Mucosa of descending colon (tissue), 3 donors: ENCODE measurements around the gene CHN1. TPM values are rescaled to one million over a fixed set of nuclear protein-coding genes. Genes with fewer than 3 reads are reported as not detected.

Source experiments
- ATAC-seq: fragments of 200-7000 bp; cut with Tn5 transposase; one replicate; pipeline ENCODE4 v1.9.1; 2020; ENCODE audit warnings: mild to moderate bottlenecking, moderate library complexity
- DNase-seq, 3 donors: peaks; one replicate each; pipeline ENCODE4 v3.0.0-alpha.2; 2020
- H3K36me3 ChIP-seq: fragments of 200-600 bp; one replicate; pipeline ENCODE4 v1.8.0; 2021; ENCODE audit warnings: low read depth, mild to moderate bottlenecking
- H3K4me1 ChIP-seq: fragments of 200-600 bp; one replicate; pipeline ENCODE4 v1.8.0; 2021; ENCODE audit warnings: low read depth, mild to moderate bottlenecking
- H3K4me3 ChIP-seq: fragments of 200-600 bp; one replicate; pipeline ENCODE4 v1.8.0; 2021; ENCODE audit warnings: mild to moderate bottlenecking
- H3K9me3 ChIP-seq: fragments of 200-600 bp; one replicate; pipeline ENCODE4 v1.8.0; 2021; ENCODE audit warnings: mild to moderate bottlenecking
- CTCF ChIP-seq: fragments of 200-600 bp; IDR thresholded peaks from one replicate; pipeline ENCODE4 v1.8.0; 2022; ENCODE audit warnings: antibody characterized with exemption, mild to moderate bottlenecking
- intact Hi-C, 2 donors: fragments of 100-400 bp; cut with DNase I in 1 of 2; cut with micrococcal nuclease in 1 of 2; formaldehyde crosslinking; loops; one replicate each; pipeline versions ENCODE4 v1.11.0 to v1.11.1; 2022; cut with DNase I, micrococcal nuclease
- total RNA-seq, 3 donors: library from RNA; stranded (reverse); fragmentation: NEBNext Ultra II Directional in 2 of 3; extraction: Animal tissue kit (Norgen Biotek cat#: 25700) in 2 of 3; gene quantifications; one replicate each; pipeline versions ENCODE4 v1.2.1 to v1.2.4, GENCODE V29; 2021 to 2023
- donor health status: DM: no; HTN: no; CAD: no; lungs with moderate emphysema.
- donor health status: DM: no; HTN: no; CAD: no.
- donor health status: DM: no; HTN: yes; CAD: no.

The CHN1 gene
- total RNA-seq, 3 donors from 2014 or later = 2.1 to 15.2 (median 3.9) TPM

- intact Hi-C loops = no loop called here
- ATAC-seq (no peak), DNase-seq (no peak)
- Histone ChIP-seq H3K36me3 (no peaks in the 10 kb centered on the region), H3K9me3 (no peaks in the 10 kb centered on the region), H3K4me1 (no peaks in the 10 kb centered on the region), H3K4me3 (no peak overlapping the region)
- TF ChIP-seq CTCF = no peak
Observed at GRCh38 chr2:174826051-174826450, 179.1 kb downstream of the CHN1 start.

- intact Hi-C loops = no loop called here
- DNase-seq = no peak
- no peak for TF ChIP-seq CTCF
- no peaks in the 10 kb centered on the region for H3K4me1 ChIP-seq
- ATAC-seq = no peak
- no peak overlapping the region for H3K4me3 ChIP-seq
- H3K9me3 ChIP-seq = no peaks in the 10 kb centered on the region
- H3K36me3 ChIP-seq = no peaks in the 10 kb centered on the region
Observed at GRCh38 chr2:174824068-174824467, 181.1 kb downstream of the CHN1 start.

GRCh38 chr2:174821628-174822027, 183.6 kb downstream of the CHN1 start:
- no peaks in the 10 kb centered on the region for H3K36me3 ChIP-seq
- no peak overlapping the region for H3K4me3 ChIP-seq
- TF ChIP-seq CTCF = no peak
- no peaks in the 10 kb centered on the region for H3K9me3 ChIP-seq
- no peaks in the 10 kb centered on the region for H3K4me1 ChIP-seq
- ATAC-seq (no peak), DNase-seq (no peak)
- intact Hi-C loops = no loop called here

GRCh38 chr2:174820361-174820760, 184.8 kb downstream of the CHN1 start:
- no peak overlapping the region for H3K4me3 ChIP-seq
- ATAC-seq (no peak), DNase-seq (no peak)
- H3K4me1 ChIP-seq = no peaks in the 10 kb centered on the region
- no peaks in the 10 kb centered on the region for H3K9me3 ChIP-seq
- H3K36me3 ChIP-seq = no peaks in the 10 kb centered on the region
- no peak for TF ChIP-seq CTCF
- intact Hi-C loops = no loop called here

- intact Hi-C loops = no loop called here
- ATAC-seq (no peak), DNase-seq (no peak)
- Histone ChIP-seq H3K4me3 (no peak overlapping the region), H3K36me3 (no peaks in the 10 kb centered on the region), H3K9me3 (no peaks in the 10 kb centered on the region), H3K4me1 (no peaks in the 10 kb centered on the region)
- no peak for TF ChIP-seq CTCF
Observed at GRCh38 chr2:174815526-174815925, 189.7 kb downstream of the CHN1 start.

GRCh38 chr2:174812037-174812436, 193.1 kb downstream of the CHN1 start:
- no peaks in the 10 kb centered on the region for H3K36me3 ChIP-seq
- H3K4me3 ChIP-seq = no peak overlapping the region
- DNase-seq (no peak), ATAC-seq (no peak)
- TF ChIP-seq CTCF = no peak
- H3K4me1 ChIP-seq = no peaks in the 10 kb centered on the region
- intact Hi-C loops = no loop called here
- no peaks in the 10 kb centered on the region for H3K9me3 ChIP-seq
